Measurements from ENCODE around the gene THADA.

DNA sequence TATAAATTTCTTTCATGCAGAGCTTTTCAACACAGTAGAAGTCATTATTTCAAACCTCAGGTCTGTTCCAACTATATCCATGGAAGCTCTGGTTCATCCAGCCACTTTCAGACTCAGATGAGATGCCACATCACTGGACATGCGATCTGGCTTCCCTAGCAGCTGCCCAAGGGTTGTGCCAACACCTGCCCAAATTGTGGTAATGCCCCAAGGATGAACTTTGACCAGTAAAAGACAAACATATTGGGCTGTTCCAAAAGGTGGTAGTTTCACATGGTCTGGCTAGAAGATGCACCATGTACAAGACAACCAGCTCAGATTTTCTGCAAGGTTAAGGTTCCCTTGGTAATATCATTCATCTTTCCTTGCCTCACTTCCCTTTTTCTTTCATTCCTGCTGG lies 101.9 kb downstream of the THADA start:
- TF ChIP-seq, protein P1, sequence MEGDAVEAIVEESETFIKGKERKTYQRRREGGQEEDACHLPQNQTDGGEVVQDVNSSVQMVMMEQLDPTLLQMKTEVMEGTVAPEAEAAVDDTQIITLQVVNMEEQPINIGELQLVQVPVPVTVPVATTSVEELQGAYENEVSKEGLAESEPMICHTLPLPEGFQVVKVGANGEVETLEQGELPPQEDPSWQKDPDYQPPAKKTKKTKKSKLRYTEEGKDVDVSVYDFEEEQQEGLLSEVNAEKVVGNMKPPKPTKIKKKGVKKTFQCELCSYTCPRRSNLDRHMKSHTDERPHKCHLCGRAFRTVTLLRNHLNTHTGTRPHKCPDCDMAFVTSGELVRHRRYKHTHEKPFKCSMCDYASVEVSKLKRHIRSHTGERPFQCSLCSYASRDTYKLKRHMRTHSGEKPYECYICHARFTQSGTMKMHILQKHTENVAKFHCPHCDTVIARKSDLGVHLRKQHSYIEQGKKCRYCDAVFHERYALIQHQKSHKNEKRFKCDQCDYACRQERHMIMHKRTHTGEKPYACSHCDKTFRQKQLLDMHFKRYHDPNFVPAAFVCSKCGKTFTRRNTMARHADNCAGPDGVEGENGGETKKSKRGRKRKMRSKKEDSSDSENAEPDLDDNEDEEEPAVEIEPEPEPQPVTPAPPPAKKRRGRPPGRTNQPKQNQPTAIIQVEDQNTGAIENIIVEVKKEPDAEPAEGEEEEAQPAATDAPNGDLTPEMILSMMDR (IDR thresholded peaks at IDR 0.05 in 8 of 11, conservative IDR thresholded peaks at IDR 0.05 in 3 of 11) = no peak
- TF ChIP-seq POLR2AphosphoS5 (IDR thresholded peaks at IDR 0.05) (no peak), POLR2A (IDR thresholded peaks at IDR 0.05) (no peak)
